Epithelial cell of esophagus (primary cell): ENCODE results near the gene JMJD6.

ENCODE experiments used
- DNase-seq: peaks from one replicate; pipeline ENCODE4 v3.0.0; 2010; ENCODE audit warnings: low read depth
- H3K4me3 ChIP-seq: 2 replicates; pipeline ENCODE4 v1.5.1; 2011; ENCODE audit warnings: mild to moderate bottlenecking, low read length, control low read depth
- TF ChIP-seq, protein P1 (sequence below): IDR thresholded peaks from 2 replicates; pipeline ENCODE4 v1.5.1; 2011; ENCODE audit warnings: low read depth, mild to moderate bottlenecking, low read length, control low read depth, inconsistent platforms; ENCODE audit not compliant: insufficient read depth; ENCODE audit errors: missing control alignments

The JMJD6 gene

DNA sequence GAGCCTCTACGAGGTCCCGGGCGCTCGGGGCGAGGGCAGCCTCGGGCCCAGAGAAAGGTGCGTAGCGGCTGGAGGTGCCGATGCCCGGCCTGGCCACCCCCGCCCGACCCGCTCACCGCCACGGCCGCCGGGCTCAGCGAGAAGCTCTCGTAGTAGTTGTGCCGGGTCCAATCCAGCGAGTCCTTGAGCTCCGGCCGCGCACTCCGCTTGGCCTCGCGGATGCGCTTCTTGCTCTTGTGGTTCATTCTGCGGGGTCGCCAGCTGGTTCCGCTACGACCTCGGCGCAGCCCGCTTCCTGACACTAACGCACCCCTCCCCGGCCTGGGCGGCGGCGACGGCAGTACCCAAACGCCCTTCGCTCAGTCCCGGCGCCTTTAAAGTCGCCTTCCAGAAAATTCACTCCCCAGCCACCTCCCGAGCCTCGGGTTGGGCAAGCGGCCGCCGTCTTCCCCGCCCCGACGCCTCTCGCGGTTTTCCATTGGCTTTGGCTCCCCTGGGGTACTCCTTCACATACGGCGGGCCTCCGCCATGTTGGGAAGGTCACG, at the start of gene JMJD6:
TSS of gene JMJD6 (minus strand) at position 376 of the 545 bp plus-strand sequence. CDS start at position 245, 131 bp downstream.
- peak; percentile 98 for DNase-seq
- TF ChIP-seq, protein P1, sequence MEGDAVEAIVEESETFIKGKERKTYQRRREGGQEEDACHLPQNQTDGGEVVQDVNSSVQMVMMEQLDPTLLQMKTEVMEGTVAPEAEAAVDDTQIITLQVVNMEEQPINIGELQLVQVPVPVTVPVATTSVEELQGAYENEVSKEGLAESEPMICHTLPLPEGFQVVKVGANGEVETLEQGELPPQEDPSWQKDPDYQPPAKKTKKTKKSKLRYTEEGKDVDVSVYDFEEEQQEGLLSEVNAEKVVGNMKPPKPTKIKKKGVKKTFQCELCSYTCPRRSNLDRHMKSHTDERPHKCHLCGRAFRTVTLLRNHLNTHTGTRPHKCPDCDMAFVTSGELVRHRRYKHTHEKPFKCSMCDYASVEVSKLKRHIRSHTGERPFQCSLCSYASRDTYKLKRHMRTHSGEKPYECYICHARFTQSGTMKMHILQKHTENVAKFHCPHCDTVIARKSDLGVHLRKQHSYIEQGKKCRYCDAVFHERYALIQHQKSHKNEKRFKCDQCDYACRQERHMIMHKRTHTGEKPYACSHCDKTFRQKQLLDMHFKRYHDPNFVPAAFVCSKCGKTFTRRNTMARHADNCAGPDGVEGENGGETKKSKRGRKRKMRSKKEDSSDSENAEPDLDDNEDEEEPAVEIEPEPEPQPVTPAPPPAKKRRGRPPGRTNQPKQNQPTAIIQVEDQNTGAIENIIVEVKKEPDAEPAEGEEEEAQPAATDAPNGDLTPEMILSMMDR, result no peak
- peak within 1 kb of the TSS; percentile 83 for H3K4me3 ChIP-seq

DNA sequence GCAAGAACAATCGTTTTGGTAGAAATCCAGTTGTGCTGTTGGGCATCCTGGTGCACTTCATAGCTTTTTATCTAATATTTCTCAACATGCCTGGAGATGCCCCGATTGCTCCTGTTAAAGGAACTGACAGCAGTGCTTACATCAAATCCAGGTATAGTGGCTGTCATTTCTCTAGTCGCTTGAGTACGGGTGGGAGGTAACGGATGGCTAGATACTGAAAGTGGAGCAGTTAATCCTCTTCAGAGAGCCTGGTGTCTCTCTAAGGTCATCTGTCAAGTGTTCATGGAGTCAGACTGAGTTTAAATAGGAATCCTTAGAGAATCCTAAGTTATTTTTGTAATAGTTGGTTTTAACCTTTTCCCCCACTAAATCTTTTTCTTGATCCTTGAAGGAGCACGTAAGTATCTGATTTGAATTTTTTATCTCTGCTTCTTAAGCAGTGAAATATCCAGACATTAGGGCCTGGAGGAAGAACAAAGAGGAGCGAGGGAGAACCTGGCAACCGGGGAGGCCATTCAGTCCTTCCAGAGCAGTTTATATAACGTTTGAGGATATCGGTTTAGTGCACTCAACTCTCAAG, 48.7 kb upstream of the JMJD6 start:
- H3K4me3 ChIP-seq, result no peak overlapping the region
- DNase-seq, result no peak
- TF ChIP-seq, protein P1, result no peak

DNA sequence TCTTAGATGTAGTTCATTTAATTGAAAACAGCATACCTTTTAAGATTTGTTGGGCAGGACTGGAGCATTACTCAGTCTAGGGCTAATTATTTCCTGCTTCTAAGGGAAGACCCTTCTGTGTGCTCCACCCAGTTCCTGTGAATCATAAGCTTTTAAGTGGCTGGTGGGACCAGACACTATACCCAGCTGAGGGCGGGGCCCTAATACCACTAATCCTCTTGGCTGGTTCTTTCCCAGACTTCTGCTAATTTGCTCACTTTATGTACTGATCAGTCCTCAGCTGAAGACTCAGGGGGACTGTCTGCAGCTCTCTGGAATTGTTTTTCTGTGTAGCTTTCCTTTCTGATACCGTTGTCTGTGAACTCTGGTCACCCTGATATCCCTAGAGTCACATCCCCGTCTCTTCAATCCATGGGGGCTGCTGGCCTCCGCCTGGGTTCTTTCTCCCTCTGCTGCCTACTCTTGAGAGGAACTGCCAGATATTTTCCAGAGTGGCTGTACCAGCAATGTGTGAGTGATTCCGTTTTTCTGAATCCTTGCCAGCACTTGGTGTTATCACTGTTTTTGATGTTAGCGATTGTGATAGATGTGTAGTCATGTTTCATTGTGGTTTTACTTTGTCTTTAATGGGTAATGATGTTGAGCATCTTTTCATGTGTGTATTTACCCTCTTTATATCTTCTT, 46.6 kb upstream of the JMJD6 start:
- H3K4me3 ChIP-seq, result no peak overlapping the region
- peak; percentile 89 for DNase-seq
- TF ChIP-seq, protein P1, result no peak

DNA sequence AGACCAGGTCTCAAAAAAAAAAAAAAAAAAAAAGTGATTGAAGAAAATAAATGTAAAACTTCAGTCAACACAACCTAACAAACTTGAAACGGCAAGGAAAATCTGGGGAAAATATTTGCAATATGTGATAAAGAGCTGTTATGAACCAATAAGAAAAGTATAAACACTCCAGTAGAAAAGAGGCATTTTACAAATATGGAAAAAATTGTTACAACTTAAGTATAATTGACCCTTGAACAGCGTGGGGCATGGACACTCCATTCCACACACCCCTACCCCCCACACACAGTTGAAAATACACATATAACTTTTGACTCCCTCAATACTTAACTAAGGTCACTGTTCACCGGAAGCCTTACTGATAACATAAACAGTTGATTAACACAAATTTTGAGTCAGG, 32.2 kb upstream of the JMJD6 start:
- TF ChIP-seq, protein P1, result no peak
- no peak for DNase-seq
- H3K4me3 ChIP-seq, result no peak overlapping the region

DNA sequence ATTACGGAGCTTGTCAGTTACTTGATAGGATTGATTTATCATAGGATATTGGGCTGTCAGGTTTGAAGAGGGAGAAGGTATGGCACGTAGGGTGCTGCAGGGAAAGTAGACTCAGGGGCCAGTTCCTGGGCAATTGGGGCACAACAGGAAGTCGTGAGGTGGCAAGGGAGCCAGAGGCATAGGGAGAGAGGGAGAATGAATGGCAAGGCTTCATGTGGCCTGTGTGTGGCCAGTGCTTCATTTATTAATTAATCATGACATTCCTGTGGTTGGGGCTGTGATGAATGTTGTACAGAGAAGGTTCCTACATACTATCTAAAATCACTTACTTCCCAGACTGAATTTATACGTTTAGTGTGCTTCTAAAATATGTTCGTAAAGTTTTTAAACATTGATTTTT, 30.9 kb upstream of the JMJD6 start:
- TF ChIP-seq, protein P1, result no peak
- no peak for DNase-seq

DNA sequence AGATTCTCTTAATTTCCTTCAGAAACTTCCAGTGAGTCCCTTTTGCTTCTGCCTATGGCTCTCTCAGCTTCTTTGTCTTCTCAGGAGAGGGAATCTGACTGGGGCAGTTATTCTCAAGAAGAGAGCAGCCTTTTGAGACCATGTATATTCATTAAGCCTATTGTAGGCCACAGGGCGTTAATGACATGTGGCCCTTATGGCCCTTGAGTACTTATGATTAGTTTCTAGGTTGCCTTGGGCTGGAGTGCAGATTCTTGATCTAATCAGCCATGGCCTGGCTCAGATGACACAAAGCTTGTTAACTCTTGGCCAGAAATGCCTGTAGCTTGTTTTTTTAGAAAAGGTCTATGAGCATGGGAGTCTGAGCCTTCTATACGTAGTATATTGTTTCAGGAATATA, 28.9 kb upstream of the JMJD6 start:
- TF ChIP-seq, protein P1, result no peak
- no peak for DNase-seq

More for the DNA sequence above, 30.9 kb upstream of the JMJD6 start:
- no peak overlapping the region for H3K4me3 ChIP-seq

More for the DNA sequence above, 28.9 kb upstream of the JMJD6 start:
- H3K4me3 ChIP-seq, result no peak overlapping the region
